Endothelial cell (in vitro differentiated cells): ENCODE results near the gene WNT1. TPM values are rescaled to one million over a fixed set of nuclear protein-coding genes. Genes with fewer than 3 reads are reported as not detected.

Experiments
- DNase-seq: peaks from one replicate; pipeline ENCODE4 v3.0.0; 2021; ENCODE audit warnings: low spot score
- H3K27ac Mint-ChIP-seq: one replicate; pipeline ENCODE4 v1.8.0; 2021; ENCODE audit warnings: mixed read lengths, inconsistent platforms; ENCODE audit not compliant: unreplicated experiment
- H3K27me3 Mint-ChIP-seq: one replicate; pipeline ENCODE4 v1.8.0; 2021; ENCODE audit warnings: mild to moderate bottlenecking, moderate library complexity, mixed read lengths, inconsistent platforms; ENCODE audit not compliant: unreplicated experiment
- H3K36me3 Mint-ChIP-seq: one replicate; pipeline ENCODE4 v1.8.0; 2021; ENCODE audit warnings: mild to moderate bottlenecking, low read depth, mixed read lengths, inconsistent platforms; ENCODE audit not compliant: unreplicated experiment
- H3K4me1 Mint-ChIP-seq: one replicate; pipeline ENCODE4 v1.8.0; 2021; ENCODE audit warnings: mild to moderate bottlenecking, mixed read lengths, inconsistent platforms; ENCODE audit not compliant: unreplicated experiment
- H3K4me3 Mint-ChIP-seq: one replicate; pipeline ENCODE4 v1.8.0; 2021; ENCODE audit warnings: mild to moderate bottlenecking, mixed read lengths, inconsistent platforms; ENCODE audit not compliant: unreplicated experiment
- H3K9me3 Mint-ChIP-seq: one replicate; pipeline ENCODE4 v1.8.0; 2021; ENCODE audit warnings: mixed read lengths, inconsistent platforms; ENCODE audit not compliant: unreplicated experiment
- total RNA-seq: library from RNA; stranded (reverse); fragmentation: NEBNext Ultra II Directional; extraction: Animal tissue kit (Norgen Biotek cat#: 25700); gene quantifications from one replicate; pipeline ENCODE4 v1.2.1, GENCODE V29; 2021; ENCODE audit not compliant: unreplicated experiment
- TF ChIP-seq, protein P1 (sequence below): fragments of 200-600 bp; sonication (generic); IDR thresholded peaks from one replicate; pipeline ENCODE4 v1.5.0; 2021; ENCODE audit warnings: antibody characterized with exemption; ENCODE audit not compliant: unreplicated experiment

Gene WNT1
- total RNA-seq, 1 donor from 2014 or later = not detected

DNA sequence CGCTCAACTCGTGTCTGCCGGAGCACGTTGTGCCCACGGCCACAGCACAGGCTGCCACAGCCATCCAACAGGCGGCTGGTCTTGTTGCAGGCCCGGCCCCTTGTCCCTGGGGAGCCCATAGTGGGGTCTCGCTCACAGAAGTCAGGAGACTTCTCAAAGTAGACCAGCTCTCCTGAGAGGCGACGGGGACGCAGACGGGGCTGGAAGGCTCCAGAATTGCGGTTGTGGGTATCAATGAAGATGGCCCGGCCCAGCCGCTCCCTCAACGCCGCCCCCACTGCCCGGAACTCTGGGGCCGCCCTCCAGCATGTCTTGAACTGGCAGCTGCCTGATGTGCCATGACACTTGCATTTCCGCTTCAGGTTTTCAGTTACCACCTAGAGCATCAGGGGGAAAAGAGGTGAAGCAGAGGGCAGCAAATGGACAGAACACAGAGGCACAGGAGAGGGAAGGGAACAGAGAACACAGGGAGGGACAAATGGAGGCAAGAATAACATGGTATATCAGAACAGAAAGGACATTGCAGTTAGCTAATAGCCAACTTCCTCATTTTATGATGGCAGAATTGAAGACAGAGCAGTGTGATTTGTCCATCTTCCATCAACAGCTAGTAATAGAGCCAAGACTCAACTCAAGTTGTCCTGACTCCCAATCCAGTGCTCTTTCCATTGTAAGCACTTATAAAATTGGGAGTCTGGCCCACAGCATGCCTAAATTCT is 11.8 kb upstream of the WNT1 start:
- Mint-ChIP-seq H3K27me3 (peaks cover 15% of the 10 kb centered on the region), H3K27ac (no peak overlapping the region), H3K4me1 (peaks cover 24% of the 10 kb centered on the region), H3K36me3 (peaks cover 8% of the 10 kb centered on the region), H3K4me3 (no peak overlapping the region), H3K9me3 (no peaks in the 10 kb centered on the region)
- TF ChIP-seq, protein P1, sequence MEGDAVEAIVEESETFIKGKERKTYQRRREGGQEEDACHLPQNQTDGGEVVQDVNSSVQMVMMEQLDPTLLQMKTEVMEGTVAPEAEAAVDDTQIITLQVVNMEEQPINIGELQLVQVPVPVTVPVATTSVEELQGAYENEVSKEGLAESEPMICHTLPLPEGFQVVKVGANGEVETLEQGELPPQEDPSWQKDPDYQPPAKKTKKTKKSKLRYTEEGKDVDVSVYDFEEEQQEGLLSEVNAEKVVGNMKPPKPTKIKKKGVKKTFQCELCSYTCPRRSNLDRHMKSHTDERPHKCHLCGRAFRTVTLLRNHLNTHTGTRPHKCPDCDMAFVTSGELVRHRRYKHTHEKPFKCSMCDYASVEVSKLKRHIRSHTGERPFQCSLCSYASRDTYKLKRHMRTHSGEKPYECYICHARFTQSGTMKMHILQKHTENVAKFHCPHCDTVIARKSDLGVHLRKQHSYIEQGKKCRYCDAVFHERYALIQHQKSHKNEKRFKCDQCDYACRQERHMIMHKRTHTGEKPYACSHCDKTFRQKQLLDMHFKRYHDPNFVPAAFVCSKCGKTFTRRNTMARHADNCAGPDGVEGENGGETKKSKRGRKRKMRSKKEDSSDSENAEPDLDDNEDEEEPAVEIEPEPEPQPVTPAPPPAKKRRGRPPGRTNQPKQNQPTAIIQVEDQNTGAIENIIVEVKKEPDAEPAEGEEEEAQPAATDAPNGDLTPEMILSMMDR = no peak
- DNase-seq = no peak

DNA sequence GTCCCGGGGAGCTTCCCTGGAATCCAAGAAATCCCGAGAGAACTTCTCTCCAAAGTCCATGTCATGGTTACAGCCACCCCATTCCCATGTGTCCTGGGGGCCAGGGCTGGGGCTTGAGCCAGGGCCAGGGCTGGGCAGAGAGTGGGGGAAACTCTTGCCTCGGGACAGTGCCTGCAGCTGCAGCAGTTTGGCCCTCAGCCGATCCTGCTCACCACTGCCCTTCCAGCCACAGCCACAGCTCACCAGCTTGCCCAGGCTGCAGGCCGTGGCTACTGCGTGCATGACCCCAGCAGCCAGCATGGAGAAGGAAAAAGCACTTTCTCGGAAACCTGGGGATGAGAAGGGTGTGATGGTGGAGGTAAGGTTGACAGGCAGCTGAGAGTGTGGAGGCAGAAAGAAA is 10.1 kb upstream of the WNT1 start:
- DNase-seq = no peak
- Mint-ChIP-seq H3K36me3 (peaks cover 8% of the 10 kb centered on the region), H3K9me3 (no peaks in the 10 kb centered on the region), H3K27me3 (peaks cover 26% of the 10 kb centered on the region), H3K4me1 (peaks cover 20% of the 10 kb centered on the region), H3K4me3 (no peak overlapping the region), H3K27ac (no peak overlapping the region)
- TF ChIP-seq, protein P1 = no peak

DNA sequence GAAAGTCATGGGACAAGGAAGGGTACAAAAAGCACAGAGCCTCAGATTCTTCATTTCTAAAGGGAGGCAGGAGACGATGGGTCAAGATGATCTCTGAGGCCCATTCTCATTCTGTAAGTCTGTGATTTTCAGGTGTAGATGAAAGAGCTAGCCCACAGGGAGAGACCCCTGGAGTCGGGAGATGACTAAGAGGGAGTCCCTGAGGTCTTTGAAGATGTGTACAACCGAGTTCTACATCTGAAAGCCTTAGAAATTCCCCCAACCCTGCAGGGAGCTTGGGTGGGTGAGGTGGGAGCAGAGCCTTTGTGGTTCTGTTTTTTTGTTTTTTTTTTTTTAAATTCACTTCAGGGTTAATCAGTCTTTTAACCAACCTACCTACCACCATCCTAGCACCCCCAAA is 9.7 kb upstream of the WNT1 start:
- H3K27ac Mint-ChIP-seq = no peak overlapping the region
- H3K27me3 Mint-ChIP-seq = peaks cover 29% of the 10 kb centered on the region
- TF ChIP-seq, protein P1 = no peak
- H3K36me3 Mint-ChIP-seq = peaks cover 8% of the 10 kb centered on the region
- H3K4me3 Mint-ChIP-seq = no peak overlapping the region
- DNase-seq = no peak
- no peaks in the 10 kb centered on the region for H3K9me3 Mint-ChIP-seq
- H3K4me1 Mint-ChIP-seq = peaks cover 20% of the 10 kb centered on the region

DNA sequence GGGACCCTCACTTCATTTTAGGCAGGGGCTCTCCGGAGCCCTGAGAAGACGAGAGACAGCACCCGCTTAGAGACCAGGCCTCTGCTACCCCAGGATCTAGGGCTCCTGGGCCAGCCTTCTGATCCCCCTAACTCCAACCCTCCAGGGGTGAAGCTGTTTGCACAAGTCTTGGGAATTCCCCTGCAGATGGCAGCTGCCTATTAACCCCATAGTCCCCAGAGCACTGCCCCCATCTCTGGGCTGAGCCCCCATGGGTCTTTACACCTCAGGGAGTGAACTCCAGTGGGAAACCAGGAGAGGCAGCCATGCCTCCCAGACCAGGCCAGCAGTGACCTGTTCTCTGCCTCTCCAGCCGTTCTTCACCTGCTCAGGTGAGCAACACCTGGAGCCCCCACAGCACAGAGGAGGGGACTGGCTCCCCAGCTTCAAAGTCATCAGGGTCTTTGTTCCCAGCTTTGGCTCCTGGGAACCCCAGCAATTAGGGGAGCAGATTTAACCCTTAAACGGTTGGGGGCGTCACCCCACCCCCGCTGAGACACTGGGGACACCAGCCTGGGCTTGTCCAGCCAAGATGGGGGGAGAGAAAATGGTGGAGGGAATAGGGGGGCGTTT is 8.9 kb upstream of the WNT1 start:
- Mint-ChIP-seq H3K4me3 (no peak overlapping the region), H3K4me1 (peaks cover 20% of the 10 kb centered on the region), H3K36me3 (peaks cover 8% of the 10 kb centered on the region), H3K9me3 (no peaks in the 10 kb centered on the region), H3K27ac (no peak overlapping the region), H3K27me3 (peaks cover 29% of the 10 kb centered on the region)
- TF ChIP-seq, protein P1 = no peak
- DNase-seq = no peak
